Measurements from ENCODE around the gene AASDH. TPM values are rescaled to one million over a fixed set of nuclear protein-coding genes. Genes with fewer than 3 reads are reported as not detected.

The AASDH gene
- total RNA-seq, 4 donors from 2014 or later = 4.6 to 10.7 (median 7.0) TPM

- H3K27me3 ChIP-seq = peaks cover 0 to 3% (median 0%) of the 10 kb centered on the region in 4 donors
- H3K9me3 ChIP-seq = no peaks in the 10 kb centered on the region
- H3K27ac ChIP-seq = no peak overlapping the region
- intact Hi-C loops (cut with DNase I) = no loop called here
- WGBS, 2 donors = 81 to 89% methylated on average over 4 of the region's 4 CpGs
- no peaks in the 10 kb centered on the region for H3K36me3 ChIP-seq
- no peak overlapping the region for H3K4me3 ChIP-seq
- no peak for DNase-seq
- H3K4me1 ChIP-seq = peaks cover 0 to 4% (median 0%) of the 10 kb centered on the region in 3 donors
- TF ChIP-seq POLR2A (IDR thresholded peaks at IDR 0.05) = no peak
- no peak for TF ChIP-seq CTCF (IDR thresholded peaks at IDR 0.05)
Observed at GRCh38 chr4:56308384-56308783, 78.9 kb downstream of the AASDH start.

GRCh38 chr4:56307423-56307822, 79.9 kb downstream of the AASDH start:
- Histone ChIP-seq H3K27ac (no peak overlapping the region), H3K27me3 (peaks cover 0 to 3% (median 0%) of the 10 kb centered on the region in 4 donors), H3K4me3 (no peak overlapping the region), H3K9me3 (no peaks in the 10 kb centered on the region), H3K4me1 (peaks cover 0 to 4% (median 0%) of the 10 kb centered on the region in 3 donors), H3K36me3 (no peaks in the 10 kb centered on the region)
- intact Hi-C loops (cut with DNase I) = no loop called here
- DNase-seq = no peak
- WGBS, 2 donors = 63 to 74% methylated on average over 3 of the region's 3 CpGs
- TF ChIP-seq POLR2A (IDR thresholded peaks at IDR 0.05) (no peak), CTCF (IDR thresholded peaks at IDR 0.05) (no peak)

- no peaks in the 10 kb centered on the region for H3K36me3 ChIP-seq
- H3K9me3 ChIP-seq = no peaks in the 10 kb centered on the region
- no peak overlapping the region for H3K27ac ChIP-seq
- H3K4me3 ChIP-seq = no peak overlapping the region
- H3K4me1 ChIP-seq = peaks cover 0 to 14% (median 0%) of the 10 kb centered on the region in 3 donors
- peaks cover 0 to 3% (median 0%) of the 10 kb centered on the region in 4 donors for H3K27me3 ChIP-seq
- no peak for DNase-seq
- intact Hi-C loops (cut with DNase I) = no loop called here
- TF ChIP-seq POLR2A (IDR thresholded peaks at IDR 0.05) (no peak), CTCF (IDR thresholded peaks at IDR 0.05) (no peak)
- 63% methylated on average over 1 of the region's 1 CpG; no CpG with 5 or more reads in 1 of the 2 donors for WGBS, 2 donors
Observed at GRCh38 chr4:56305390-56305789, 81.9 kb downstream of the AASDH start.

- H3K9me3 ChIP-seq = no peaks in the 10 kb centered on the region
- intact Hi-C loops (cut with DNase I) = no loop called here
- no peak for TF ChIP-seq CTCF (IDR thresholded peaks at IDR 0.05)
- TF ChIP-seq POLR2A (IDR thresholded peaks at IDR 0.05) = no peak
- H3K27me3 ChIP-seq = peaks cover 0 to 3% (median 0%) of the 10 kb centered on the region in 4 donors
- 52 to 60% methylated on average over 2 of the region's 2 CpGs for WGBS, 2 donors
- no peak for DNase-seq
- H3K27ac ChIP-seq = no peak overlapping the region
- H3K36me3 ChIP-seq = no peaks in the 10 kb centered on the region
- peaks cover 0 to 14% (median 0%) of the 10 kb centered on the region in 3 donors for H3K4me1 ChIP-seq
- no peak overlapping the region for H3K4me3 ChIP-seq
Observed at GRCh38 chr4:56303921-56304320, 83.4 kb downstream of the AASDH start.

GRCh38 chr4:56302760-56303159, 84.5 kb downstream of the AASDH start:
- intact Hi-C loops (cut with DNase I) = no loop called here
- H3K27me3 ChIP-seq = peaks cover 0 to 3% (median 0%) of the 10 kb centered on the region in 4 donors
- TF ChIP-seq CTCF (IDR thresholded peaks at IDR 0.05) = no peak
- no peak for TF ChIP-seq POLR2A (IDR thresholded peaks at IDR 0.05)
- H3K4me3 ChIP-seq = no peak overlapping the region
- DNase-seq = no peak
- peaks cover 0 to 12% (median 0%) of the 10 kb centered on the region in 3 donors for H3K4me1 ChIP-seq
- WGBS, 2 donors = 57 to 64% methylated on average over 3 of the region's 3 CpGs
- H3K36me3 ChIP-seq = no peaks in the 10 kb centered on the region
- no peak overlapping the region for H3K27ac ChIP-seq
- no peaks in the 10 kb centered on the region for H3K9me3 ChIP-seq
